Subcutaneous abdominal adipose tissue (tissue), 5 donors: ENCODE data around the gene PRMT2.
A peak's percentile ranks its signal among the peaks of the same experiment; 100 is the strongest.

Source experiments
- H3K27ac ChIP-seq: one replicate; pipeline ENCODE4 v1.7.0; 2013; ENCODE audit warnings: low read depth, mild to moderate bottlenecking, inconsistent platforms, low read length, moderate library complexity
- H3K27me3 ChIP-seq, 5 donors: one replicate each; pipeline ENCODE4 v1.7.0; 2013; ENCODE audit warnings: low read length in 5 of 5, inconsistent platforms in 1 of 5; ENCODE audit not compliant: control insufficient read depth in 5 of 5, insufficient read depth in 4 of 5
- H3K36me3 ChIP-seq, 5 donors: one replicate each; pipeline ENCODE4 v1.7.0; 2013; ENCODE audit warnings: low read length in 5 of 5; ENCODE audit not compliant: control insufficient read depth in 5 of 5, insufficient read depth in 5 of 5
- H3K4me1 ChIP-seq, 5 donors: one replicate each; pipeline ENCODE4 v1.7.0; 2013; ENCODE audit warnings: low read length in 5 of 5, mild to moderate bottlenecking in 3 of 5, moderate library complexity in 1 of 5; ENCODE audit not compliant: control insufficient read depth in 5 of 5, insufficient read depth in 5 of 5
- H3K4me3 ChIP-seq, 5 donors: one replicate each; pipeline ENCODE4 v1.7.0; 2013; ENCODE audit warnings: low read length in 5 of 5, low read depth in 1 of 5
- H3K9ac ChIP-seq, 5 donors: one replicate each; pipeline ENCODE4 v1.7.0; 2013; ENCODE audit warnings: low read length in 5 of 5, mild to moderate bottlenecking in 4 of 5, moderate library complexity in 3 of 5
- H3K9me3 ChIP-seq, 5 donors: one replicate each; pipeline ENCODE4 v1.7.0; 2013; ENCODE audit warnings: low read length in 5 of 5; ENCODE audit not compliant: control insufficient read depth in 5 of 5
- donor health status: healthy.
- donor health status: healthy.
- donor health status: healthy.
- donor health status: healthy.
- donor health status: healthy.

PRMT2 gene

GRCh38 chr21:46651121-46651520 is 15.6 kb downstream of the PRMT2 start:
- H3K27ac ChIP-seq: no peak overlapping the region
- no peak overlapping the region for H3K9ac ChIP-seq
- H3K4me1 ChIP-seq: no peaks in the 10 kb centered on the region
- H3K4me3 ChIP-seq: no peak overlapping the region
- no peaks in the 10 kb centered on the region for H3K27me3 ChIP-seq
- peaks cover 2 to 15% (median 8%) of the 10 kb centered on the region in 5 donors for H3K9me3 ChIP-seq
- H3K36me3 ChIP-seq: peaks cover 33 to 94% (median 90%) of the 10 kb centered on the region in 5 donors

GRCh38 chr21:46655230-46655629 is 19.8 kb downstream of the PRMT2 start:
- Histone ChIP-seq H3K4me1 (no peaks in the 10 kb centered on the region), H3K9me3 (peaks cover 3 to 15% (median 8%) of the 10 kb centered on the region in 5 donors), H3K27ac (no peak overlapping the region), H3K27me3 (no peaks in the 10 kb centered on the region), H3K36me3 (peaks cover 36 to 79% (median 69%) of the 10 kb centered on the region in 5 donors), H3K9ac (no peak overlapping the region), H3K4me3 (no peak overlapping the region)

- peaks cover 36 to 68% (median 53%) of the 10 kb centered on the region in 5 donors for H3K36me3 ChIP-seq
- no peak overlapping the region for H3K27ac ChIP-seq
- H3K4me1 ChIP-seq: peaks cover 0 to 8% (median 5%) of the 10 kb centered on the region in 5 donors
- no peaks in the 10 kb centered on the region for H3K27me3 ChIP-seq
- no peak overlapping the region for H3K9ac ChIP-seq
- no peak overlapping the region for H3K4me3 ChIP-seq
- H3K9me3 ChIP-seq: peaks cover 3 to 15% (median 8%) of the 10 kb centered on the region in 5 donors
Observed at GRCh38 chr21:46656820-46657219, 21.3 kb downstream of the PRMT2 start.

- no peak overlapping the region for H3K27ac ChIP-seq
- H3K36me3 ChIP-seq: peaks cover 11 to 63% (median 36%) of the 10 kb centered on the region in 5 donors
- peaks cover 0 to 5% (median 3%) of the 10 kb centered on the region in 5 donors for H3K9me3 ChIP-seq
- peaks cover 0 to 8% (median 5%) of the 10 kb centered on the region in 5 donors for H3K4me1 ChIP-seq
- no peak overlapping the region for H3K9ac ChIP-seq
- H3K27me3 ChIP-seq: no peaks in the 10 kb centered on the region
- H3K4me3 ChIP-seq: no peak overlapping the region
Observed at GRCh38 chr21:46660505-46660904, 25.0 kb downstream of the PRMT2 start.

- H3K36me3 ChIP-seq: peaks cover 11 to 61% (median 38%) of the 10 kb centered on the region in 5 donors
- H3K9ac ChIP-seq: no peak overlapping the region
- H3K27me3 ChIP-seq: no peaks in the 10 kb centered on the region
- H3K4me1 ChIP-seq: peaks cover 0 to 8% (median 5%) of the 10 kb centered on the region in 5 donors
- H3K9me3 ChIP-seq: no peaks in the 10 kb centered on the region
- H3K27ac ChIP-seq: no peak overlapping the region
- peak overlapping the region in 2 of 5 donors; percentile 27 to 29 for H3K4me3 ChIP-seq
Observed at GRCh38 chr21:46661211-46661625, 25.7 kb downstream of the PRMT2 start.

- H3K27me3 ChIP-seq: no peaks in the 10 kb centered on the region
- H3K9me3 ChIP-seq: no peaks in the 10 kb centered on the region
- no peak overlapping the region for H3K27ac ChIP-seq
- peaks cover 5 to 60% (median 38%) of the 10 kb centered on the region in 5 donors for H3K36me3 ChIP-seq
- H3K4me1 ChIP-seq: peaks cover 0 to 8% (median 5%) of the 10 kb centered on the region in 5 donors
- H3K9ac ChIP-seq: no peak overlapping the region
- peak overlapping the region in 2 of 5 donors; percentile 27 to 29 for H3K4me3 ChIP-seq
Observed at GRCh38 chr21:46661642-46662366, 26.3 kb downstream of the PRMT2 start.

- Histone ChIP-seq H3K27me3 (peaks cover 0 to 3% (median 1%) of the 10 kb centered on the region in 5 donors), H3K4me1 (peaks cover 0 to 12% (median 9%) of the 10 kb centered on the region in 5 donors), H3K4me3 (no peak overlapping the region), H3K27ac (no peak overlapping the region), H3K9me3 (no peaks in the 10 kb centered on the region), H3K36me3 (peaks cover 3 to 55% (median 38%) of the 10 kb centered on the region in 5 donors), H3K9ac (no peak overlapping the region)
Observed at GRCh38 chr21:46662367-46662654, 26.8 kb downstream of the PRMT2 start.

- no peak overlapping the region for H3K4me3 ChIP-seq
- peaks cover 4 to 9% (median 7%) of the 10 kb centered on the region in 5 donors for H3K27me3 ChIP-seq
- no peaks in the 10 kb centered on the region for H3K9me3 ChIP-seq
- H3K9ac ChIP-seq: no peak overlapping the region
- H3K36me3 ChIP-seq: peaks cover 3 to 55% (median 35%) of the 10 kb centered on the region in 5 donors
- H3K4me1 ChIP-seq: peaks cover 0 to 18% (median 15%) of the 10 kb centered on the region in 5 donors
- no peak overlapping the region for H3K27ac ChIP-seq
Observed at GRCh38 chr21:46662765-46663500, 27.5 kb downstream of the PRMT2 start.

- H3K27me3 ChIP-seq: peaks cover 7 to 13% (median 9%) of the 10 kb centered on the region in 5 donors
- no peaks in the 10 kb centered on the region for H3K9me3 ChIP-seq
- H3K27ac ChIP-seq: no peak overlapping the region
- no peak overlapping the region for H3K9ac ChIP-seq
- H3K36me3 ChIP-seq: peaks cover 3 to 50% (median 29%) of the 10 kb centered on the region in 5 donors
- peaks cover 0 to 22% (median 19%) of the 10 kb centered on the region in 5 donors for H3K4me1 ChIP-seq
- no peak overlapping the region for H3K4me3 ChIP-seq
Observed at GRCh38 chr21:46663754-46664153, 28.3 kb downstream of the PRMT2 start.
